Measurements from ENCODE around the gene SUGCT.

DNA sequence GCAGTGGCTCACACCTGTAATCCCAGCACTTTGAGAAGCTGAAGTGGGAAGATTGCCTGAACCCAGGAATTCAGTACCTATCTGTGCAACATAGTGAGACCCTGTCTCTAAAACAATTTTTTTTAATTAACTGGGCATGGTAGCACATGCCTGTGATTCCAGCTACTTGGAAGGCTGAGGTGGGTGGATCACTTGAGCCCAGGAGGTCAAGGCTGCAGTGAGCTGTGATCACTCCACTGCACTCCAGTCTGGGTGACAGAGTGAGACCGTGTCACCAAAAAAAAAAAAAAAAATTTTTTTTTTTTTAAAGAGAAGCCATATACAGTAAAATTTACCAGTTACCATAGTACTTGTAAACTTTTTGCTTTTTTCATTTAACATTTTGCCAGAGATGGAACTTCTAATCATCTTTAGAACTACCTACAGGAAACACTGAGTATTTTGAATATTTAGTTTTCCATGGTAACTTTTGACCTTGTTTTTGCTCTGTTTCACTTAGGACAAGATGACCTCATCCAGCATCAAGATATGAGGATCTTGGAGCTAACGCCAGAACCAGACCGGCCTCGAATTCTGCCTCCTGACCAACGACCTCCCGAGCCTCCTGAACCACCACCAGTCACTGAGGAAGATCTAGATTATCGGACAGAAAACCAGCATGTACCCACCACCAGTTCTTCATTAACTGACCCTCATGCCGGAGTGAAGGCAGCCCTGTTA, 41.0 kb upstream of the SUGCT start:
- TF ChIP-seq CTCF (IDR thresholded peaks at IDR 0.05; ENCODE audit: borderline replicate concordance, extremely low read depth, low read length, poor library complexity, severe bottlenecking) (no peak), EZH2 (IDR thresholded peaks at IDR 0.05; ENCODE audit: borderline replicate concordance, low read depth, low read length, severe bottlenecking) (no peak)

Data from DND-41 (cell line).